Amniotic epithelial cell (primary cell): ENCODE results near the gene ILF3.
"Not testable (repeated sequence)": the region's sequence is repeated elsewhere in the genome, so short reads cannot be mapped to it uniquely, and the experiment has no call there.

Experiments
- DNase-seq: peaks from one replicate; pipeline ENCODE4 v3.0.0-alpha.2; 2010; ENCODE audit warnings: low read depth

The ILF3 gene

DNA sequence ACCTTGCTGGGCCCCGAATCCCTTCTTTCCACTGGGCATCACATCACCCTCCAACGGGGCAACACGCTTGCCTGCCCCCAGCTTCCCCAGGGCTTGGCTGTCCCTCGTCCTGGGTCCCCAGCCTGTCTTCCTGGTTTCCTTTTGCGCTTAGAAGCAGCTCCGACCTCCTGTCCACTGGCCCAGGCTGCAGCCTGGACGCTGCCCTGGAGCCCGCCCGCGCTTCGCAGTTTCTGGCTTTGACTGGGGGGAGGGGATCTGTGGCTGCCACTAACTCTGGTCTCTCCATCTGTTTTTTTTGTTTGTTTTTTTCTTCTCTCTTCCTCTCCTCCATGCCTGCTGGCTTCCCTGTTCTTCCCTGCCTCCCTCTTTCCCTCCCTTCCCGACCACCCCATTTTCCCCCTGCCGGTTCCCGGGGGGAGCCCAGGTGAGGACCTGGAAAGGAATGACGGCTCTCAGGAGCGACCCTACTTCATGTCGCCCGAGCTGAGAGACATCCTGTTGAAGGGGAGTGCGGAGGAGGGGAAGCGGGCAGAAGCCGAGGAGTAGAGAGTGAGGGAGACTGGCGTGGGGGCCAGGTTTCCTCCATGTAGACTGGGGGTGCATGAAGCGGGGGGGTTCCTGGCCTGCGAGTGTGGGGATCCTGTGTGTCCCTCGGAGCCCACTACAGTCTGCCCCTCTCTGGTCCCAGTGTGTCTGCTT lies 11.5 kb upstream of the ILF3 start:
- DNase-seq: no peak

DNA sequence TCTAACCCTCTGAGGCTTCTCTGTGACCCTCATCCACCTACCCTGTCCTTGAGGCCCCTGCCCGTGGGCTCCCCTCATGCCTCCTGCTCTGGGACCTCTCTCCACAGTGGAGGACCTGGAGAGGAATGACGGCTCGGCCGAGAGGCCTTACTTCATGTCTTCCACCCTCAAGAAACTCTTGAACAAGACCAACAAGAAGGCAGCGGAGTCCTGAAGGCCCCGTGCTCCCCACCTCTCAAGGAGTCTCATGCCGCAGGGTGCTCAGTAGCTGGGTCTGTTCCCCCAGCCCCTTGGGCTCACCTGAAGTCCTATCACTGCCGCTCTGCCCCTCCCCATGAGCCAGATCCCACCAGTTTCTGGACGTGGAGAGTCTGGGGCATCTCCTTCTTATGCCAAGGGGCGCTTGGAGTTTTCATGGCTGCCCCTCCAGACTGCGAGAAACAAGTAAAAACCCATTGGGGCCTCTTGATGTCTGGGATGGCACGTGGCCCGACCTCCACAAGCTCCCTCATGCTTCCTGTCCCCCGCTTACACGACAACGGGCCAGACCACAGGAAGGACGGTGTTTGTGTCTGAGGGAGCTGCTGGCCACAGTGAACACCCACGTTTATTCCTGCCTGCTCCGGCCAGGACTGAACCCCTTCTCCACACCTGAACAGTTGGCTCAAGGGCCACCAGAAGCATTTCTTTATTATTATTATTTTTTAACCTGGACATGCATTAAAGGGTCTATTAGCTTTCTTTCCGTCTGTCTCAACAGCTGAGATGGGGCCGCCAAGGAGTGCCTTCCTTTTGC lies 10.8 kb upstream of the ILF3 start:
- DNase-seq: no peak

DNA sequence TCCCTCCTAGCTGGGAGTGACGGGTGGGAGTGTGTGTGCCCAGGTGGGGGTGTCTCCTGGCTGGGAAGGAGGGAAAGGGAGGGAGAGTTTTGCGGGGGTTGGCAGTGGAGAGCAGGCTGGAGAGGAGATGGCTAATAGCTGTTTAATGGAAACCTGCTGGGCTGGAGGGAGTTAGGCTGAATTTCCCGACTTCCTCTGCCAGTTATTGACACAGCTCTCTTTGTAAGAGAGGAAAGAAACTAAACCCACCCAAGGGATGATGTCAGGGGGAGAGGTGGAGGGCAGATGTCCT lies 10.2 kb upstream of the ILF3 start:
- DNase-seq: no peak

DNA sequence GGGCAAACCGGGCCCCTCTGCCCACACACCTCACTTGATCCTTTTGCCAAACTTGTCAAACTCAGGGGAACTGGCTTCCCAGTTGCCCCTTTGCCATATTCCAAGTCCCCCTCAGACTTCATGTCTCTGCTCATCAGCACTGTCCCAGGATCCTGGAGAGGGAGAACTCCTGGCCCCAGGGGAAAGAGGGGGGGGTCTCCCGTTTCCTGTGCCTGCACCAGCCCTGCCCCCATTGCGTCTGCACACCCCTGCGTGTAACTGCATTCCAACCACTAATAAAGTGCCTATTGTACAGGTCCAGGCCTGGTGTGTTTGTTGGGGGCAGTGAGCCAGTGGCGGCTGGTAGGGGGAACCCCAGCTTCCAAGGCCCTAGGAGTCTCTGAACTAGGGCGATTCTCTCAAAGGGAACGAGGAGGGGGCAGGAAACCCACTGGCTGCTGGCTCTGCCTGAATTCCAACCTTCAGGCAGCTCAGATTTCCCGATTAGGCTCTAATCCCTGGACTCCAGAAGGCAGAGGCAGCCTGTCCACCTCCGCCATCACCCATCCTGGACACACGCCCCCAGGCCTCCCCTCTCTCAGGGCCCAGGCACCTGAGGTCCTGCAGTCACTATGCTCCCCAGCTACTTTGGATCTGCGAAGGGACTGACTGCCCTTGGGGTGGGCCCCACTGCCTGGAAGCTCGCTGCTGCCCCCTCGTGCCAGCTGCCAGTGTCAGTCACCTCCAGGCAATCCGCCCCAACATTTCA lies 9.7 kb upstream of the ILF3 start:
- peak; percentile 53 for DNase-seq

DNA sequence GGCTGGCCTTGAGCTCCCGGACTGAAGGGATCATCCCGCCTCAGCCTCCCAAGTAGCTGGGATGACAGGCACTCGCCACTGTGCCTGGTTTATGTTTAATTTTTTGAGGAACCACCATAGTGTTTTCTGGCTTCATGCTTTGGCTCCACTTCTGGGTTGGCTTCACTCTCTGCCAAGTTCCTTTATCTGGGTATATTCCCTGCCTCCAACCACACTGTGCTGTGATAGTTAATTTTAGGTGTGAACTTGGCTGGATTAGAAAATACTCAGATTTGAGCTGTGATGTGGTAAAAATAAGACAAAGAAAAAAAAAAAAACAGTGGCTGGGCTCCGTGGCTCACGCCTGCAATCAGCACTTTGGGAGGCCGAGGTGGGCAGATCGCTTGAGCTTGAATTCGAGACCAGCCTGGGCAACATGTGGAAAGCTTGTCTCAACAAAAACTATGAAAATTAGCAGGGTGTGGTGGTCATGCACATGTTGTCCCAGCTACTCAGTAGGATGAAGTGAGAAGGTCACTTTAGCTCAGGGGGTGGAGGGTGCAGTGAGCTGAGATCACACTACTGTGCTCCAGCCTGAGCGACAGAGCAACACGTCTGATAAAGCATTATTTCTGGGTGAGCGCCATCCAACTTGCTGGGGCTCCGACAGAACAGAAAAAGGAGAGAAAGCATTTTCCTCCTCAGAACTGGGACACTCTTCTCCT lies 7.5 kb upstream of the ILF3 start:
- DNase-seq: no peak

DNA sequence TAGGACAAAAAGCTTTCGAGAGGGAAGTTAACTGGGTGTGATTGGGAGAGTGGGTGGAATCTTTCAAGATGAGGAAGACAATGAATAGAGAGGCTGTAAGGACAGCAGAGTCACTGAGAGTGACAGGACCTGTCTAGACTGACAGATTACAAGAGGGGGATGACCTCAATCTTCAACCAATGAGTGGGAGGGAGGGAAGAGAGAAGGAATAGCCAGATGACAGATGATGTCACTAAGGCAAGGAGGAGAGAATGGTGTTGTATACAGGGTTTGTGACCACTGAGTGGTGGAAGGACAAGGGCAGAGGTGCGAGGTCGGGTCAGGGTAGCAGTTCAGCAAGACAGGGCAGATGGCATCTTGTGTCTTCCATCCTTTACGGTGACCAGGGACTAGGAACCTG lies 5.8 kb upstream of the ILF3 start:
- no peak for DNase-seq

DNA sequence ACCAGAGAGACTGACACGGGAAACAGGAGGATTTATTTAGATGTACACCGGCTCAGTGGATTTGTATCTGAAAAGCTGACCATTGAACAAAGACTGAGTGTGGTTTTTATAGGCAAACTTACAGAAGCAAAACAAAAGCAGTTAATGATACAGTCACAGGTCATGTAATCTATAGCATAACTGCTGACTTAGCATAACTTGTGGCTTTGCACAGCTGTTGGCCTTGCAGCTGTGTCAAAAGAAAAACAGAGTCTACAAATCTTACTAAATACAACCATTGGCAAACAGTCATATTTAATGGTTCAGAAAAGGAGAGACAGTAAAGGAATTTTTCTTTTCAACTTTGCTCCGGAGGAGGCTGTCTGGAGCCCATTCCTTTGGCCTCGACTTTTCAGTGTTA lies 2.3 kb upstream of the ILF3 start:
- DNase-seq: no peak

DNA sequence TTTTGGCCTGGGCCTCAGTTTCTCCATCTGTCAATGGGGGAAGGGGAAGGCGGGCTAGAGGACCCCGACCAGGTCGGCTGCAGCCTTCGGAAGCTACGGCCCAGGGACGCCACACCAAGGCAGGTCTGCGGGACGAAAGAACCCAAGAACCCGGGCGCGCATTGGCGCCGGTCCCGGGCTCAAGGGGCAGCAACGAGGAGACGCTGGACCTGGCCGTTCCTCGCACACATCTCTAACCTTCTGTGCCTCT lies 739 bp upstream of the ILF3 start:
- no peak for DNase-seq

DNA sequence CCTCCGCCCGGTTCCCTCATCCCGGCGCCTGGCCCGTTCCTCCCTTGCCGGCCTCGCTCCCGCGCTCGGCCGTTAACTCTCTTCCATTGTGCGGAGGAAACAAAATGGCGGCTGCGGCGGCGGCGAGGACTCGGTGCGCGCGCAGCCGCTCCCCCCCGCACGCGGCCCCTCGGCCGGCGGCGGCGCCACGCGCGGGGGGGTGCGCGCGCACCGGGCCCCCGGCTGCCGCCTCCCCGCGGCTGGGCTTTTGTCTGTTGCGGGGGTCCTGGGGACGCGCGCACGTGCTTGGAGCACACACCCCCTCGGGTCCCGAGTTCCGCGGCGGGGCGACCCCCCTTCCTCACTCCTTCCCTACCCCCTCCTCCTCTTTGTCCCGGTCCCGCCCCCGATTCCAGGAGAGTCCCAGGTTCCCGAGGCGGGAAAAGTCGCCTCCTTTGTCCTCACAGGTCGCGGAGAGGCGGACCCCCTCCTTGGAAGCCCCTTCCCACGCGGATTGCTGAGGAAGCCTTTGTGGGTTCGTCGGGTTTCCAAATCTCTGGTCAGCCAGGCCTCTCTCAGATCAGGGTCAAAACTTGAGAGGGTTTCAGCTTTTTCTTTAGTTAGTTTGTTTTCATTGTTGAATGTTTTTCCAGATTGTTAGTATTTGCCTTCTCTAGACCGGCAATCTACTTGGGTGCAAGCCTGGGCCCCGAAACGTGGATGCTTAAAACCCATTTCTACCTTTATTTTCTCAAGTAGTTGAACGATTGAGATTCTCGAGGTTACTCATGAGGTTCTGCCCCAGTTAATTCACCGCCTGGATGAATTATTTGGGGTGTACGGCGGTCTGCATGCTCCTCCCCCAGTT lies 687 bp downstream of the ILF3 start:
- no peak for DNase-seq

DNA sequence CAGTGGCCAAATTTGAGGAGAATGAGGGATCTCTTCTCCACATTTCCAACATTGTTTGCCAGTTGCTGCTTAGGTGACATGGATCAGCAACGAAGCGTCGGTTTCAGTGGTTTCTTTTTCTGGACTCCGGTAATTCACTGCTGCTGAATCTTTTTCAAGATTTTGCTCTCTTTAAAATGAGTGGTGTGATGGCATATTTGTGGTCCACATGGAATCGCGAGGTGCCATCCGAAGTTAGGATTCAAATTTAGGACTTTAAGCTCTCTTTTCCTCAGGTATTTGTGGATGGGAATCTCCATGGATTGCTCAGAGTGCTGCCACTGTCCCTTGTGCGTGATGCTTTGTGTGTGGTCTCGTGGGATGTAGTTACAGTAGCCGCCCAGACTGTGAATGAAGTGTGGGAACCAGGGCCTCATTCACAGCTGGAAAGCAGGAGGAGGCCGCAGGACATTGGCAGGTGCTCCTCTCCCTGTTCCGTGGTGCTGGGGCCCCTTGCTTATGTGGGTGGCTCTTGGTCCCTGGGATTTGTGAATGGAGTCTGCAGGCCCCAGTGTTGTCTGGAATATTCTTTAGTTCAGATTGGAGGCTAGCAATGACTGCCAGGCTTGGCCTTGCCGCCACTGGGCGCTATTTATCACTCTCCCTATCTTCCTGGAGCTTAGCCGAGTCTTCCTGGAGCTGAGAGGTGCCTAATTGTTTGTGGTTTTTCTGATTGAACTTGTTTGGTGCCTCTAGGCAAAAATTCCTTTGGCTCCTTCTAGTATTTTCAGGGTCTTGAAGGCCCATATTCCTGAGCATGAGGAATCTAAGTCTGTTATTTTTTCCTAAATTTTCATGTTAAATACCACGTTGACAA lies 1.5 kb downstream of the ILF3 start:
- DNase-seq: peak; percentile 44

DNA sequence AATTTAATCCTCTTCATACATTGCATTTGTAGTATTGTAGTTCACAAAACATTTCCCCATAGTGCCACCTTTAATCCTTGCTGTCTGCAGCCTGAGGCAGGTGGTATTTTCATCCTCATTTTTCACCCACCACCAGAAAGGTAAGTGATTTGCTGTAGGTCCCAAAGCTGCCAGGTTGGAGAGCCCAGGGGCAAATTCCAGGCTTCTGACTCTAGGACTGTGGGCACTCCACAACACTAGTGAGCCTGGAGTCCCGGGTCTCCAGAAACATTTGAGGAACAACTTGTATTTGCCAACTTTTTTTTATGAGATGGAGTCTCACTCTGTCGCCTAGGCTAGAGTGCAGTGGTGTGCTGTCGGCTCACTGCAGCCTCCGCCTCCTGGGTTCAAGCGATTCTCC lies 6.2 kb downstream of the ILF3 start:
- DNase-seq: no peak

DNA sequence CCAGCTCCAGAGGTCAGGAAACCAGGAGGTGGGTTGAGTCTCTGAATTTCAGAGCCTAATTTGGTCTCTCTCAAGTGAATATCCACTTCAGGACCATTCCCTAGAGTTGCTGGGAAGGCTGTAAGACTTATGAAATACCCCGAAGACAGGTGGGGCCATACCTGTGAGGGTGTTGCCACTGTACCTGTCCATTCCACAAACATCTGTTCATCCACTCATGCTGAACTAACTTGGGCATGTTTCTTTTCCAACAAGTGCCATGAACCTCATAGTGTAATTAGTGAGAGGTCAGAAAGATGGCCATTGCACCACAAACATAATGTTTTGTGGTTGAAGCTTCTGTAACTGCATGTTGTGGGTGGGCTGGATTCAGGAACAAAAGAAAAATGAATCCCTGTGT lies 7.8 kb downstream of the ILF3 start:
- no peak for DNase-seq

DNA sequence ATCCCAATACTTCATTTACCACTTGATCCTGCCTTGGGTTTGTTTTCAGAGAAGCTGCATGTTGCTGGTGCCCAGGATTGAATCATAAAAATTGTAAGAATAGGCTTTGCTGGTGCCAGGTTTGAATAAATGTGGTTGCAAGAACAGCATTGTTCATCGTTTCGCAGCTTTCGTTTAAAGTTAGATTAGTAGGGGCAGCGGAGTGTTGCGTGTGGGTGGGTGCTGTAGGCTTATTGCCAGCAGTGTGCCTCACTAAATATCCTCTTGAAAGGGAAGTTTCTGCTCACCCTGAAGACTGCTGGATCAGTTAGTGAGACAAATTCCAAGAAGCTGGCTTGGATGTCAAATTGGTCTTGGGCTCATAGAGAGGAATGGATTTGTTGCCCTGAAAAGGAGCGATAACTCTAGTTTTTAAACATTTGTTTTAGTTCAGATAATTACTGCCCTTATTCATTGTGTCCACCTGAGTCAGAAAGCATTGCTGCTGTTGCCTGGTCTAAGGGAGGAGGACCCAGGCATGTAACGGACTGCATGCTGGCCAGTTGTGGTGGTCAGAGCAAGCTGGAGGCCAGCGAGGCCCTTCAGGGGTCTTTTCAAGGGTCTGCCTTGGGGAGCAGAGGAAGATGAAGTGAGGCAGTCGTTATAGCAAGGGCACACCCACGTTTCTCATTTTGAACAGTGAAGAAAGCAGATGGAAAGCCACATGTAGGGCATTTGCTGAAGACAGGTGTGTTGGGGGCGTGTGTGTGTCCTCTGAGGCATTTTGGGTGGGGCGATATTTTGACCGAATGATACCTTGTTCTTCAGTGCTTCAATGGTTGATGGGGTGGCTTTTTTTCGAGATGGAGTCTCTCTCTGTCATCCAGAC lies 8.5 kb downstream of the ILF3 start:
- DNase-seq: peak; percentile 45

DNA sequence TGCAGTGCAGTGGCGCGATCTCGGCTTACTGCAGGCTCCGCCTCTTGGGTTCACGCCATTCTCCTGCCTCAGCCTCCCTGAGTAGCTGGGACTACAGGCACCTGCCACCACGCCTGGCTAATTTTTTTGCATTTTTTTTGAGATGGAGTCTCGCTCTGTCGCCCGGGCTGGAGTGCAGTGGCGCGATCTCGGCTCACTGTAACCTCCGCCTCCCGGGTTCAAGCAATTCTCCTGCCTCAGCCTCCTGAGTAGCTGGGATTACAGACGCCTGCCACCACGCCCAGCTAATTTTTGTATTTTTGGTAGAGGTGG lies 9.1 kb downstream of the ILF3 start:
- DNase-seq: not testable (repeated sequence)

DNA sequence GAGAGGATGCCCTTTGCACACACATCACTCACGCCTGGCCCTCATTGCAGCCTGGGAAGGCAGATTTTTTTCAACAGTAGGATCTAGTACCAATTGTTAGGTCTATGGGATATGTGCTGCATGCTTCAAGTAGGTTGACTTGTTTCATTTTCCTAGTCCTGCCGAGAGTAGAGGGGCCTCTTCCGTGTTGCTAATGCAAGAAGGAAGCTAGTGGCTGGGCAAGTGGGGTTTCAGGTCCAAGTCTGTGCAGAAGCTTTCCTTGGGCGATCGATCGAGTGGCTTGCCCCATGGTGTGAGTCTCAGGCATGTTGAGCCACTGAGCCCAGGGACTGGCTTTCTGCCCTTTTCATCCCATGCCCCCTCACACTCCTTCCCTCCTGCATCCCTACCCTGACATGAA lies 13.7 kb downstream of the ILF3 start:
- DNase-seq: no peak

DNA sequence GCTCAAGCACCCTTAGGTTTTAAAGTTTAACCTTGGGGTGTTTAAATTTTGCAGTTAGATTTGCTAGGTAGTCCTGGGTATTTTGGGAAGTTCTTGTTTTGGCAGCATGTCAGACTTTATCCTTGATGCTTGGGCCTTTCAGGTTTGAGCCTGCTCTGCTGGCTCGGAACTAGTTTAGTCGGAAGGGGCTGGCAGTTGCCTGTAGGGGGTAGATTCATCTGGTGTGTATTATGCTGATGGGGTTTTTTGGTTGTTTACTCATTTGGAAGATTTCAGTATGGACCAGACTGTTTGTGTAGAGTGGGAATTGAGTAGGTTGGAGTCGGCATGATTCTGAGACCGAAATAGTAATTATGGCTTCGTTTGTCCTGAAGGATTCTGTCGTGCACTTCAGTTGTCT lies 15.1 kb downstream of the ILF3 start:
- no peak for DNase-seq

DNA sequence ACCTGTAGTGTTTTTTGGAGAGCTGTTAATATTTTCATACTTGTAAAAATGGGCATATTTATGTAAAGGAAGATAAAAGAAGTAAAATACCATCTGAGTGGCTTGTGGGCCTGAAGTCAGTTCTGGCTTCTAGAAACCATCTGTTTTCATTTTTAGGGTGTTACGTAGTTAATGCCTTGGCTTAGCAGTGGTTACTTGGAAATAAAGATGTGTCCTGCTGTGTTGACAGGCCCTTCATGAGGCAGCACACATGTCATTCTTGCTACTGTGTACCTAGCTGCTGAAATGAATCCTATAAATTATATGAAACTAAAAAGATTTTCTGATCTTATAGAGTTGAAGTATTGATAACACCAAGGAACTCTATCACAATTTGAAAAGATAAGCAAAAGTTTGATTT lies 16.0 kb downstream of the ILF3 start:
- no peak for DNase-seq

DNA sequence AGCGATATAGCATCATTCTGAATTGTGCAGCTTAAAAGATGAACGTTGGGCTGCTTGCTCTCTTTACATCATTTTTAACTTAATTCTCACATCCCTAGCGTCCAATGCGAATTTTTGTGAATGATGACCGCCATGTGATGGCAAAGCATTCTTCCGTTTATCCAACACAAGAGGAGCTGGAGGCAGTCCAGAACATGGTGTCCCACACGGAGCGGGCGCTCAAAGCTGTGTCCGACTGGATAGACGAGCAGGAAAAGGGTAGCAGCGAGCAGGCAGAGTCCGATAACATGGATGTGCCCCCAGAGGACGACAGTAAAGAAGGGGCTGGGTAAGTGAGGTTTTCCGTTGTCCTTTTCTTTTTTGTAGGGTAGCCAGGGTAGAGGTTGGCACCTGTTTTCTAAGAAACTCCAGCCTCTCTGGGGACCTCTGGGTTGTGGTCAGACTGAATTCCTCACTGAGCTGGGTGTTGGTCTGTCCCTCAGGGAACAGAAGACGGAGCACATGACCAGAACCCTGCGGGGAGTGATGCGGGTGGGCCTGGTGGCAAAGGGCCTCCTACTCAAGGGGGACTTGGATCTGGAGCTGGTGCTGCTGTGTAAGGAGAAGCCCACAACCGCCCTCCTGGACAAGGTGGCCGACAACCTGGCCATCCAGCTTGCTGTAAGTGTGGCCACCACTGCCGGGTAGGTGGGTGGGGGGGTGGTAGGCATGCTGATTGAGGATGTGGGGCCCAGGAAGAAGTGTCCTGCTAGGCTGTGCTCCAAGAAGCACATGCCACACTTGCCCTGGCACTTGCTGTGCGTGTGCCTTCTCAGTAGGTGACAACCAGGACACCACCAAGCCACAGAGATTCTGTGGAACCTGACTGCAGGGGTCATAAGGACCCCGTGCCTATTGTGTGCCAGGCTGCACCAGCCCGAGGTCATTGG lies 17.0 kb downstream of the ILF3 start:
- no peak for DNase-seq

DNA sequence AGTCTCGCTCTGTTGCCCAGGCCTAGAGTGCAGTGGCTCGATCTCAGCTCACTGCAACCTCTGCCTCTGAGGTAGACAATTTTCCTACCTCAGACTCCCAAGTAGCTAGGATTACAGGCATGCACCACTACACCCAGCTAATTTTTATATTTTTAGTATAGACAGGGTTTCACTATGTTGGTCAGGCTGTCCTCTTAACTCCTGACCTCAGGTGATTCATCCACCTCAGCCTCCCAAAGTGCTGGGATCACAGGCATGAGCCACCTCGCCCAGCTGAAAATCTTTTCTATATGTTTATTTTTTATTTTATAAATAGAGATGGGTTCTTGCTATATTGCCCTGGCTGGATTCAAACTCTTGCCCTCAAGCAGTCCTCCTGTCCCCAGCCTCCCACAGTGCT lies 17.8 kb downstream of the ILF3 start:
- DNase-seq: peak; percentile 16
